A204.1 (cell line): ENCODE data around the gene SLC24A2.

ENCODE experiments used
- FAIRE-seq: peaks from 2 replicates; lab custom pipeline; 2012; peaks lifted over from hg19 to GRCh38; lab: Jason Lieb, UNC

Gene SLC24A2

GRCh38 chr9:19757745-19758144 lies 31.1 kb downstream of the SLC24A2 start:
- no peak for FAIRE-seq

GRCh38 chr9:19754921-19755320 lies 33.9 kb downstream of the SLC24A2 start:
- no peak for FAIRE-seq

GRCh38 chr9:19748278-19749126 lies 40.3 kb downstream of the SLC24A2 start:
- no peak for FAIRE-seq

GRCh38 chr9:19746223-19746622 lies 42.6 kb downstream of the SLC24A2 start:
- FAIRE-seq: no peak

GRCh38 chr9:19741178-19741577 lies 47.7 kb downstream of the SLC24A2 start:
- FAIRE-seq: no peak
